WTC11 (cell line): ENCODE data around the gene CCDC50. TPM values are rescaled to one million over a fixed set of nuclear protein-coding genes. Genes with fewer than 3 reads are reported as not detected.

Source experiments
- ATAC-seq: fragments of 200-7000 bp; cut with Tn5 transposase; 2 replicates; pipeline ENCODE4 v1.10.0; 2021; ENCODE audit warnings: mild to moderate bottlenecking, moderate library complexity
- CTCF ChIA-PET: fragments of 300-600 bp; sonication (Branson Sonifier 250); formaldehyde crosslinking; loops from one replicate; lab custom pipeline; 2021; ENCODE audit warnings: antibody characterized with exemption; lab: Charles Lee
- POLR2A ChIA-PET: fragments of 350-600 bp; sonication (Branson Sonifier 250); formaldehyde crosslinking; loops from one replicate; lab custom pipeline; 2021; ENCODE audit warnings: antibody characterized with exemption; lab: Charles Lee
- DNase-seq: peaks from one replicate; pipeline ENCODE4 v3.0.0; 2021; ENCODE audit warnings: low spot score
- H3K27ac Mint-ChIP-seq: 2 replicates; pipeline ENCODE4 v1.8.0; 2021; ENCODE audit warnings: mixed read lengths
- H3K27me3 Mint-ChIP-seq: 2 replicates; pipeline ENCODE4 v1.8.0; 2021; ENCODE audit warnings: low read depth, mild to moderate bottlenecking, moderate library complexity, mixed read lengths
- H3K36me3 Mint-ChIP-seq: 2 replicates; pipeline ENCODE4 v1.8.0; 2021; ENCODE audit warnings: mixed read lengths
- H3K4me1 Mint-ChIP-seq: 2 replicates; pipeline ENCODE4 v1.8.0; 2022; ENCODE audit warnings: mixed read lengths
- H3K4me3 Mint-ChIP-seq: 2 replicates; pipeline ENCODE4 v1.8.0; 2021; ENCODE audit warnings: mild to moderate bottlenecking, moderate library complexity, mixed read lengths
- H3K9me3 Mint-ChIP-seq: 2 replicates; pipeline ENCODE4 v1.8.0; 2021; ENCODE audit warnings: mixed read lengths
- CBFB ChIP-seq: sonication (generic); formaldehyde crosslinking; IDR thresholded peaks from 2 replicates; pipeline ENCODE4 v1.8.1; 2022; ENCODE audit warnings: mild to moderate bottlenecking, low read depth, missing genetic modification reagents
- CREB1 ChIP-seq: sonication (generic); formaldehyde crosslinking; IDR thresholded peaks from 2 replicates; pipeline ENCODE4 v1.8.0; 2023; ENCODE audit warnings: mild to moderate bottlenecking, missing genetic modification reagents
- FOXJ3 ChIP-seq: sonication (generic); formaldehyde crosslinking; IDR thresholded peaks from 2 replicates; pipeline ENCODE4 v1.9.0; 2021; ENCODE audit warnings: missing genetic modification reagents, mild to moderate bottlenecking, borderline replicate concordance
- MYBL2 ChIP-seq: sonication (generic); formaldehyde crosslinking; IDR thresholded peaks from 2 replicates; pipeline ENCODE4 v1.8.1; 2023; ENCODE audit warnings: mild to moderate bottlenecking, moderate library complexity, missing genetic modification reagents
- NFE2L1 ChIP-seq: sonication (generic); formaldehyde crosslinking; IDR thresholded peaks from 2 replicates; pipeline ENCODE4 v1.8.1; 2023; ENCODE audit warnings: missing genetic modification reagents
- NR2C2 ChIP-seq: sonication (generic); formaldehyde crosslinking; IDR thresholded peaks from 2 replicates; pipeline ENCODE4 v1.8.0; 2022; ENCODE audit warnings: mild to moderate bottlenecking, missing genetic modification reagents
- NR3C1 ChIP-seq: sonication (generic); formaldehyde crosslinking; conservative IDR thresholded peaks from 2 replicates; pipeline ENCODE4 v1.8.1; 2023; ENCODE audit warnings: low read depth, mild to moderate bottlenecking, missing genetic modification reagents
- OVOL2 ChIP-seq: fragments of 250-450 bp; sonication (Bioruptor Pico); IDR thresholded peaks from 2 replicates; pipeline ENCODE4 v1.9.0; 2021; ENCODE audit warnings: mild to moderate bottlenecking, borderline replicate concordance
- RELA ChIP-seq: sonication (generic); formaldehyde crosslinking; IDR thresholded peaks from 2 replicates; pipeline ENCODE4 v1.8.1; 2022; ENCODE audit warnings: missing genetic modification reagents, mild to moderate bottlenecking, borderline replicate concordance
- ZNF396 ChIP-seq: fragments of 250-450 bp; sonication (Bioruptor Pico); IDR thresholded peaks from 2 replicates; pipeline ENCODE4 v1.8.0; 2021; ENCODE audit warnings: mild to moderate bottlenecking, moderate library complexity, borderline replicate concordance
- ZNF416 ChIP-seq: fragments of 250-450 bp; sonication (Bioruptor Pico); IDR thresholded peaks from 2 replicates; pipeline ENCODE4 v1.9.0; 2021; ENCODE audit warnings: mild to moderate bottlenecking, inconsistent platforms
- total RNA-seq: library from RNA; stranded (reverse); gene quantifications from 3 replicates; pipeline ENCODE4 v1.2.3, GENCODE V29; 2021
- TF ChIP-seq, protein P1 (sequence below): fragments of 200-600 bp; IDR thresholded peaks from 2 replicates; pipeline ENCODE4 v1.8.0; 2022; ENCODE audit warnings: antibody characterized with exemption
- TF ChIP-seq, protein P2 (sequence below): fragments of 250-450 bp; sonication (Bioruptor Pico); IDR thresholded peaks from 2 replicates; pipeline ENCODE4 v1.9.0; 2021; ENCODE audit warnings: moderate library complexity, mild to moderate bottlenecking, inconsistent platforms, borderline replicate concordance
- TF ChIP-seq, protein P3 (sequence below): fragments of 250-450 bp; sonication (Bioruptor Pico); IDR thresholded peaks from 2 replicates; pipeline ENCODE4 v1.9.0; 2021; ENCODE audit warnings: mild to moderate bottlenecking
- TF ChIP-seq, protein P4 (sequence below): sonication (generic); formaldehyde crosslinking; IDR thresholded peaks from 2 replicates; pipeline ENCODE4 v1.8.0; 2022; ENCODE audit warnings: mild to moderate bottlenecking, missing genetic modification reagents
- TF ChIP-seq, protein P5 (sequence below): sonication (generic); formaldehyde crosslinking; IDR thresholded peaks from 2 replicates; pipeline ENCODE4 v1.8.1; 2022; ENCODE audit warnings: low read depth, missing genetic modification reagents, borderline replicate concordance
- TF ChIP-seq, protein P6 (sequence below): sonication (generic); formaldehyde crosslinking; IDR thresholded peaks from 2 replicates; pipeline ENCODE4 v1.8.0; 2023; ENCODE audit warnings: mild to moderate bottlenecking, missing genetic modification reagents
- TF ChIP-seq, protein P7 (sequence below): sonication (generic); formaldehyde crosslinking; IDR thresholded peaks from 2 replicates; pipeline ENCODE4 v1.8.1; 2023; ENCODE audit warnings: mild to moderate bottlenecking, missing genetic modification reagents, moderate library complexity
- TF ChIP-seq, protein P8 (sequence below): sonication (generic); formaldehyde crosslinking; IDR thresholded peaks from 2 replicates; pipeline ENCODE4 v1.8.1; 2023; ENCODE audit warnings: mild to moderate bottlenecking, missing genetic modification reagents
- TF ChIP-seq, protein P9 (sequence below): sonication (generic); formaldehyde crosslinking; IDR thresholded peaks from 2 replicates; pipeline ENCODE4 v1.8.1; 2022; ENCODE audit warnings: mild to moderate bottlenecking, missing genetic modification reagents, moderate library complexity, borderline replicate concordance
- TF ChIP-seq, protein P10 (sequence below): fragments of 250-450 bp; sonication (Bioruptor Pico); IDR thresholded peaks from 2 replicates; pipeline ENCODE4 v1.8.0; 2021; ENCODE audit warnings: mild to moderate bottlenecking

Gene CCDC50
- total RNA-seq, 1 experiment from 2014 or later = 33.1 TPM

DNA sequence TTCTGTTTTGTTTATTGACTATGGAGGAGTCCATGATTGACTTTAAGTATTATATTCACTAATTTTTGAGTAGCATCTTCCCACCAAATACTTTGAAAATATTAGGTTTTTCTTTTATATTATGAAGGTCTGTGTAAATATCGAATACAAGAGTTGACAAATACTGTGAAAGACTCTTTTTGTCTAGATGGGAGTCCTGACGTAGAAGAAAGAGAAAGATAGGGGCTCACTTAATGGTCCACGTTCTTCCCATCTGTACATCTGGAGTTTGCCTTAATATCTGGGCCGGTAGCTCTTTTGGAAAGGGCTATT lies 8.9 kb downstream of the CCDC50 start:
- Mint-ChIP-seq H3K4me3 (no peak overlapping the region), H3K27ac (no peak overlapping the region), H3K9me3 (no peaks in the 10 kb centered on the region), H3K27me3 (no peaks in the 10 kb centered on the region), H3K36me3 (no peaks in the 10 kb centered on the region), H3K4me1 (peaks cover 40% of the 10 kb centered on the region)
- POLR2A ChIA-PET = no interaction called here
- ATAC-seq (no peak), DNase-seq (no peak)
- no peak for TF ChIP-seq ZNF396 (CRISPR knock-in tag)
- no peak for TF ChIP-seq CBFB (CRISPR knock-in tag)
- TF ChIP-seq, protein P1, sequence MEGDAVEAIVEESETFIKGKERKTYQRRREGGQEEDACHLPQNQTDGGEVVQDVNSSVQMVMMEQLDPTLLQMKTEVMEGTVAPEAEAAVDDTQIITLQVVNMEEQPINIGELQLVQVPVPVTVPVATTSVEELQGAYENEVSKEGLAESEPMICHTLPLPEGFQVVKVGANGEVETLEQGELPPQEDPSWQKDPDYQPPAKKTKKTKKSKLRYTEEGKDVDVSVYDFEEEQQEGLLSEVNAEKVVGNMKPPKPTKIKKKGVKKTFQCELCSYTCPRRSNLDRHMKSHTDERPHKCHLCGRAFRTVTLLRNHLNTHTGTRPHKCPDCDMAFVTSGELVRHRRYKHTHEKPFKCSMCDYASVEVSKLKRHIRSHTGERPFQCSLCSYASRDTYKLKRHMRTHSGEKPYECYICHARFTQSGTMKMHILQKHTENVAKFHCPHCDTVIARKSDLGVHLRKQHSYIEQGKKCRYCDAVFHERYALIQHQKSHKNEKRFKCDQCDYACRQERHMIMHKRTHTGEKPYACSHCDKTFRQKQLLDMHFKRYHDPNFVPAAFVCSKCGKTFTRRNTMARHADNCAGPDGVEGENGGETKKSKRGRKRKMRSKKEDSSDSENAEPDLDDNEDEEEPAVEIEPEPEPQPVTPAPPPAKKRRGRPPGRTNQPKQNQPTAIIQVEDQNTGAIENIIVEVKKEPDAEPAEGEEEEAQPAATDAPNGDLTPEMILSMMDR = no peak
- TF ChIP-seq, protein P2, sequence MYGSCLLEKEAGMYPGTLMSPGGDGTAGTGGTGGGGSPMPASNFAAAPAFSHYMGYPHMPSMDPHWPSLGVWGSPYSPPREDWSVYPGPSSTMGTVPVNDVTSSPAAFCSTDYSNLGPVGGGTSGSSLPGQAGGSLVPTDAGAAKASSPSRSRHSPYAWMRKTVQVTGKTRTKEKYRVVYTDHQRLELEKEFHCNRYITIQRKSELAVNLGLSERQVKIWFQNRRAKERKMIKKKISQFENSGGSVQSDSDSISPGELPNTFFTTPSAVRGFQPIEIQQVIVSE (CRISPR knock-in tag) = no peak
- TF ChIP-seq, protein P3, sequence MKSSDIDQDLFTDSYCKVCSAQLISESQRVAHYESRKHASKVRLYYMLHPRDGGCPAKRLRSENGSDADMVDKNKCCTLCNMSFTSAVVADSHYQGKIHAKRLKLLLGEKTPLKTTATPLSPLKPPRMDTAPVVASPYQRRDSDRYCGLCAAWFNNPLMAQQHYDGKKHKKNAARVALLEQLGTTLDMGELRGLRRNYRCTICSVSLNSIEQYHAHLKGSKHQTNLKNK = no peak
- CTCF ChIA-PET = no interaction called here

DNA sequence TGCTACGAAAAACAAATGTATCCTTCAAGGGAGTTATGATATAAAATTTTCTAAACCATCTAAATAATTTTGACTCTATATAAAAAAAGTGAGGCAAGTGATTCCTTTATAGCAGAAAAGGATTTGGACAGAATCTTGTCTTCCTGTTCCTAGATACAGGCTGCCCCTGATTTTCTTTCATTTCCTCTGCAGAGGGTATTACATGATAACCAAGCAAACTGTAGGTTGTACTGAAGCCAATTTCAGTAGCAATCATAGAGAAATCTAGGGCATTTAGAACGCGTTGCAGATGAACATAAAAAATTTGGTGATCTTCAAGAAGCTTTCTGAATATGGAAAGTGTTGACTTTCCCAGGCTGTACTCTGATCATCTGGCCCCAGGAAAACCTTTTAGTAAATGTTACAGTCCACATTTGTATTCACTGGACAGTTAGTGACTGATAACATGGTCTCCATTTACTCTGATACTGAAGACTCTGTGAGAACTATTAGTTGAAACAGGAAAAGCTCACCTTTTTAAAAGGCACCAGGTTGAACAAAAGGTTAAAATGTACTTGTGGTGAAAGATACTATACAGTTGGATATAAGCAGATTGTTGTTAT lies 10.2 kb downstream of the CCDC50 start:
- no peak for DNase-seq
- no peak for ATAC-seq
- POLR2A ChIA-PET = no interaction called here
- no peak overlapping the region for H3K4me3 Mint-ChIP-seq
- H3K9me3 Mint-ChIP-seq = no peaks in the 10 kb centered on the region
- H3K4me1 Mint-ChIP-seq = peaks cover 40% of the 10 kb centered on the region
- TF ChIP-seq NR2C2 (no peak), MYBL2 (no peak), RELA (CRISPR knock-in tag) (no peak), CREB1 (CRISPR knock-in tag) (no peak), CBFB (CRISPR knock-in tag) (no peak), ZNF416 (CRISPR knock-in tag) (no peak), FOXJ3 (CRISPR knock-in tag) (no peak), NFE2L1 (CRISPR knock-in tag) (no peak), OVOL2 (CRISPR knock-in tag) (no peak), NR3C1 (CRISPR knock-in tag) (no peak)
- TF ChIP-seq, protein P4, sequence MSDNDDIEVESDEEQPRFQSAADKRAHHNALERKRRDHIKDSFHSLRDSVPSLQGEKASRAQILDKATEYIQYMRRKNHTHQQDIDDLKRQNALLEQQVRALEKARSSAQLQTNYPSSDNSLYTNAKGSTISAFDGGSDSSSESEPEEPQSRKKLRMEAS (CRISPR knock-in tag) = no peak
- TF ChIP-seq, protein P5, sequence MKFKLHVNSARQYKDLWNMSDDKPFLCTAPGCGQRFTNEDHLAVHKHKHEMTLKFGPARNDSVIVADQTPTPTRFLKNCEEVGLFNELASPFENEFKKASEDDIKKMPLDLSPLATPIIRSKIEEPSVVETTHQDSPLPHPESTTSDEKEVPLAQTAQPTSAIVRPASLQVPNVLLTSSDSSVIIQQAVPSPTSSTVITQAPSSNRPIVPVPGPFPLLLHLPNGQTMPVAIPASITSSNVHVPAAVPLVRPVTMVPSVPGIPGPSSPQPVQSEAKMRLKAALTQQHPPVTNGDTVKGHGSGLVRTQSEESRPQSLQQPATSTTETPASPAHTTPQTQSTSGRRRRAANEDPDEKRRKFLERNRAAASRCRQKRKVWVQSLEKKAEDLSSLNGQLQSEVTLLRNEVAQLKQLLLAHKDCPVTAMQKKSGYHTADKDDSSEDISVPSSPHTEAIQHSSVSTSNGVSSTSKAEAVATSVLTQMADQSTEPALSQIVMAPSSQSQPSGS (CRISPR knock-in tag) = no peak
- TF ChIP-seq, protein P6, sequence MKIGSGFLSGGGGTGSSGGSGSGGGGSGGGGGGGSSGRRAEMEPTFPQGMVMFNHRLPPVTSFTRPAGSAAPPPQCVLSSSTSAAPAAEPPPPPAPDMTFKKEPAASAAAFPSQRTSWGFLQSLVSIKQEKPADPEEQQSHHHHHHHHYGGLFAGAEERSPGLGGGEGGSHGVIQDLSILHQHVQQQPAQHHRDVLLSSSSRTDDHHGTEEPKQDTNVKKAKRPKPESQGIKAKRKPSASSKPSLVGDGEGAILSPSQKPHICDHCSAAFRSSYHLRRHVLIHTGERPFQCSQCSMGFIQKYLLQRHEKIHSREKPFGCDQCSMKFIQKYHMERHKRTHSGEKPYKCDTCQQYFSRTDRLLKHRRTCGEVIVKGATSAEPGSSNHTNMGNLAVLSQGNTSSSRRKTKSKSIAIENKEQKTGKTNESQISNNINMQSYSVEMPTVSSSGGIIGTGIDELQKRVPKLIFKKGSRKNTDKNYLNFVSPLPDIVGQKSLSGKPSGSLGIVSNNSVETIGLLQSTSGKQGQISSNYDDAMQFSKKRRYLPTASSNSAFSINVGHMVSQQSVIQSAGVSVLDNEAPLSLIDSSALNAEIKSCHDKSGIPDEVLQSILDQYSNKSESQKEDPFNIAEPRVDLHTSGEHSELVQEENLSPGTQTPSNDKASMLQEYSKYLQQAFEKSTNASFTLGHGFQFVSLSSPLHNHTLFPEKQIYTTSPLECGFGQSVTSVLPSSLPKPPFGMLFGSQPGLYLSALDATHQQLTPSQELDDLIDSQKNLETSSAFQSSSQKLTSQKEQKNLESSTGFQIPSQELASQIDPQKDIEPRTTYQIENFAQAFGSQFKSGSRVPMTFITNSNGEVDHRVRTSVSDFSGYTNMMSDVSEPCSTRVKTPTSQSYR = no peak
- TF ChIP-seq, protein P7, sequence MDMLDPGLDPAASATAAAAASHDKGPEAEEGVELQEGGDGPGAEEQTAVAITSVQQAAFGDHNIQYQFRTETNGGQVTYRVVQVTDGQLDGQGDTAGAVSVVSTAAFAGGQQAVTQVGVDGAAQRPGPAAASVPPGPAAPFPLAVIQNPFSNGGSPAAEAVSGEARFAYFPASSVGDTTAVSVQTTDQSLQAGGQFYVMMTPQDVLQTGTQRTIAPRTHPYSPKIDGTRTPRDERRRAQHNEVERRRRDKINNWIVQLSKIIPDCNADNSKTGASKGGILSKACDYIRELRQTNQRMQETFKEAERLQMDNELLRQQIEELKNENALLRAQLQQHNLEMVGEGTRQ (CRISPR knock-in tag) = no peak
- TF ChIP-seq, protein P8, sequence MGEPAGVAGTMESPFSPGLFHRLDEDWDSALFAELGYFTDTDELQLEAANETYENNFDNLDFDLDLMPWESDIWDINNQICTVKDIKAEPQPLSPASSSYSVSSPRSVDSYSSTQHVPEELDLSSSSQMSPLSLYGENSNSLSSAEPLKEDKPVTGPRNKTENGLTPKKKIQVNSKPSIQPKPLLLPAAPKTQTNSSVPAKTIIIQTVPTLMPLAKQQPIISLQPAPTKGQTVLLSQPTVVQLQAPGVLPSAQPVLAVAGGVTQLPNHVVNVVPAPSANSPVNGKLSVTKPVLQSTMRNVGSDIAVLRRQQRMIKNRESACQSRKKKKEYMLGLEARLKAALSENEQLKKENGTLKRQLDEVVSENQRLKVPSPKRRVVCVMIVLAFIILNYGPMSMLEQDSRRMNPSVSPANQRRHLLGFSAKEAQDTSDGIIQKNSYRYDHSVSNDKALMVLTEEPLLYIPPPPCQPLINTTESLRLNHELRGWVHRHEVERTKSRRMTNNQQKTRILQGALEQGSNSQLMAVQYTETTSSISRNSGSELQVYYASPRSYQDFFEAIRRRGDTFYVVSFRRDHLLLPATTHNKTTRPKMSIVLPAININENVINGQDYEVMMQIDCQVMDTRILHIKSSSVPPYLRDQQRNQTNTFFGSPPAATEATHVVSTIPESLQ = no peak
- TF ChIP-seq, protein P9, sequence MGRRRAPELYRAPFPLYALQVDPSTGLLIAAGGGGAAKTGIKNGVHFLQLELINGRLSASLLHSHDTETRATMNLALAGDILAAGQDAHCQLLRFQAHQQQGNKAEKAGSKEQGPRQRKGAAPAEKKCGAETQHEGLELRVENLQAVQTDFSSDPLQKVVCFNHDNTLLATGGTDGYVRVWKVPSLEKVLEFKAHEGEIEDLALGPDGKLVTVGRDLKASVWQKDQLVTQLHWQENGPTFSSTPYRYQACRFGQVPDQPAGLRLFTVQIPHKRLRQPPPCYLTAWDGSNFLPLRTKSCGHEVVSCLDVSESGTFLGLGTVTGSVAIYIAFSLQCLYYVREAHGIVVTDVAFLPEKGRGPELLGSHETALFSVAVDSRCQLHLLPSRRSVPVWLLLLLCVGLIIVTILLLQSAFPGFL = no peak
- TF ChIP-seq, protein P10, sequence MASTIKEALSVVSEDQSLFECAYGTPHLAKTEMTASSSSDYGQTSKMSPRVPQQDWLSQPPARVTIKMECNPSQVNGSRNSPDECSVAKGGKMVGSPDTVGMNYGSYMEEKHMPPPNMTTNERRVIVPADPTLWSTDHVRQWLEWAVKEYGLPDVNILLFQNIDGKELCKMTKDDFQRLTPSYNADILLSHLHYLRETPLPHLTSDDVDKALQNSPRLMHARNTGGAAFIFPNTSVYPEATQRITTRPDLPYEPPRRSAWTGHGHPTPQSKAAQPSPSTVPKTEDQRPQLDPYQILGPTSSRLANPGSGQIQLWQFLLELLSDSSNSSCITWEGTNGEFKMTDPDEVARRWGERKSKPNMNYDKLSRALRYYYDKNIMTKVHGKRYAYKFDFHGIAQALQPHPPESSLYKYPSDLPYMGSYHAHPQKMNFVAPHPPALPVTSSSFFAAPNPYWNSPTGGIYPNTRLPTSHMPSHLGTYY (CRISPR knock-in tag) = no peak
- CTCF ChIA-PET = interaction anchor here (1.1 kb wide), 1 partner anchor 11 kb away, joined by 3 read pairs; the partner anchor contains the start of gene CCDC50
- no peaks in the 10 kb centered on the region for H3K36me3 Mint-ChIP-seq
- H3K27ac Mint-ChIP-seq = no peak overlapping the region; the same call in 1 of the 2 replicates
- H3K27me3 Mint-ChIP-seq = no peaks in the 10 kb centered on the region
